Endothelial cell of umbilical vein (primary cell): ENCODE measurements around the gene SEC11A. TPM values are rescaled to one million over a fixed set of nuclear protein-coding genes. Genes with fewer than 3 reads are reported as not detected.

ENCODE experiments used
- BruUV-seq: library from RNA; stranded (reverse); fragments of 400-500 nt; replicated peaks from 2 replicates; lab custom pipeline; 2021; lab: Mats Ljungman, UMichigan
- CTCF ChIA-PET: fragments of 300-600, 350-600 bp; sonication (Branson Sonifier 250); formaldehyde crosslinking; loops from one replicate; lab custom pipeline; 2021; ENCODE audit warnings: antibody characterized with exemption, inconsistent platforms; lab: Charles Lee
- POLR2A ChIA-PET: fragments of 300-600, 350-600 bp; sonication (Branson Sonifier 250); formaldehyde crosslinking; loops from one replicate; lab custom pipeline; 2021; ENCODE audit warnings: antibody characterized with exemption, inconsistent platforms; lab: Charles Lee
- DNase-seq: peaks from one replicate; pipeline ENCODE4 v3.0.0-alpha.2; 2011; ENCODE audit warnings: low read depth, low spot score
- FAIRE-seq: peaks from 2 replicates; lab custom pipeline; 2011; peaks lifted over from hg19 to GRCh38; lab: Jason Lieb, UNC
- H2AFZ ChIP-seq: 2 replicates; pipeline ENCODE4 v1.6.0; 2012; ENCODE audit warnings: low read depth, low read length, control low read depth, inconsistent platforms
- H3K27ac ChIP-seq: 2 replicates; pipeline ENCODE4 v1.5.1; 2011; ENCODE audit warnings: low read depth, mild to moderate bottlenecking, control low read depth, low read length, moderate library complexity; ENCODE audit not compliant: insufficient read depth
- H3K27me3 ChIP-seq, 2 experiments: 2 replicates each; pipeline versions ENCODE4 v1.6.0 to v1.6.1; 2011; ENCODE audit warnings: low read length in 2 of 2, mixed read lengths in 1 of 2; ENCODE audit not compliant: control insufficient read depth in 2 of 2, insufficient read depth in 2 of 2
- H3K36me3 ChIP-seq, 2 experiments: 2 replicates in 1 of 2; 3 replicates in 1 of 2; pipeline ENCODE4 v1.5.1; 2011; ENCODE audit warnings: low read length in 2 of 2, mild to moderate bottlenecking in 1 of 2, moderate library complexity in 1 of 2; ENCODE audit not compliant: control insufficient read depth in 2 of 2, insufficient read depth in 2 of 2; ENCODE audit errors: extremely low read depth in 1 of 2
- H3K4me1 ChIP-seq: 3 replicates; pipeline ENCODE4 v1.5.1; 2011; ENCODE audit warnings: mild to moderate bottlenecking, low read length; ENCODE audit not compliant: control insufficient read depth, insufficient read depth; ENCODE audit errors: extremely low read depth
- H3K4me2 ChIP-seq: 2 replicates; pipeline ENCODE4 v1.6.1; 2011; ENCODE audit warnings: low read length, control low read depth, mixed read lengths; ENCODE audit not compliant: insufficient read depth
- H3K4me3 ChIP-seq, 3 experiments: fragments of 200-600 bp in 1 of 3; sonication (generic), shearing (Covaris generic) in 1 of 3; replicated peaks in 1 of 3; 2 replicates each; pipeline ENCODE4 v1.5.1; 2011 to 2016; ENCODE audit warnings: control low read depth in 3 of 3, low read length in 3 of 3, mild to moderate bottlenecking in 2 of 3, inconsistent platforms in 1 of 3, low read depth in 1 of 3, moderate library complexity in 1 of 3; ENCODE audit not compliant: insufficient read depth in 1 of 3
- H3K79me2 ChIP-seq: 2 replicates; pipeline ENCODE4 v1.6.0; 2012; ENCODE audit warnings: low read length, inconsistent platforms; ENCODE audit not compliant: control insufficient read depth, insufficient read depth
- H3K9ac ChIP-seq: replicated peaks from 2 replicates; pipeline ENCODE3; 2011; ENCODE audit warnings: low read length, control low read depth; ENCODE audit not compliant: insufficient read depth; ENCODE audit errors: extremely low read depth
- H3K9me1 ChIP-seq: replicated peaks from 3 replicates; pipeline ENCODE4 v1.6.0; 2011; ENCODE audit warnings: mild to moderate bottlenecking, low read length; ENCODE audit not compliant: control insufficient read depth, insufficient read depth; ENCODE audit errors: extremely low read depth
- H3K9me3 ChIP-seq: replicated peaks from 2 replicates; pipeline ENCODE4 v1.5.1; 2012; ENCODE audit warnings: low read length, inconsistent platforms; ENCODE audit not compliant: control insufficient read depth, insufficient read depth
- H4K20me1 ChIP-seq: replicated peaks from 2 replicates; pipeline ENCODE3; 2011; ENCODE audit warnings: mild to moderate bottlenecking, low read length; ENCODE audit not compliant: control insufficient read depth, insufficient read depth; ENCODE audit errors: extremely low read depth
- CTCF ChIP-seq, 2 donors: IDR thresholded peaks; 1 replicate in 1 of 2; 2 replicates in 1 of 2; pipeline ENCODE4 v1.5.1; 2011; ENCODE audit warnings: low read length in 2 of 2, mild to moderate bottlenecking in 2 of 2, moderate library complexity in 2 of 2, control low read depth in 1 of 2, inconsistent platforms in 1 of 2, low read depth in 1 of 2; ENCODE audit not compliant: insufficient read depth in 1 of 2; ENCODE audit errors: extremely low read depth in 1 of 2
- EZH2 ChIP-seq: IDR thresholded peaks from 2 replicates; pipeline ENCODE4 v1.6.1; 2012; ENCODE audit warnings: borderline replicate concordance, low read depth, mild to moderate bottlenecking, moderate library complexity, low read length, inconsistent platforms; ENCODE audit not compliant: severe bottlenecking
- FOS ChIP-seq: IDR thresholded peaks from 2 replicates; pipeline ENCODE4 v1.6.1; 2011; ENCODE audit warnings: mild to moderate bottlenecking, low read length, moderate library complexity, borderline replicate concordance; ENCODE audit not compliant: insufficient read depth
- GATA2 ChIP-seq: IDR thresholded peaks from 2 replicates; pipeline ENCODE4 v1.7.0; 2011; ENCODE audit warnings: low read depth, mild to moderate bottlenecking, moderate library complexity, mixed read lengths, low read length; ENCODE audit not compliant: insufficient read length, insufficient read depth
- JUN ChIP-seq: IDR thresholded peaks from 2 replicates; pipeline ENCODE4 v1.6.1; 2011; ENCODE audit warnings: borderline replicate concordance, low read depth; ENCODE audit not compliant: insufficient read length, insufficient read depth
- MAX ChIP-seq: IDR thresholded peaks from 2 replicates; pipeline ENCODE4 v1.6.1; 2011; ENCODE audit not compliant: insufficient read depth, insufficient read length
- MYC ChIP-seq: IDR thresholded peaks from one replicate; pipeline ENCODE4 v1.6.1; 2011; ENCODE audit warnings: mild to moderate bottlenecking, low read depth, low read length
- POLR2A ChIP-seq: IDR thresholded peaks from 2 replicates; pipeline ENCODE4 v1.6.1; 2012; ENCODE audit warnings: low read depth, mild to moderate bottlenecking, control low read depth, low read length
- POLR2AphosphoS5 ChIP-seq: IDR thresholded peaks from 2 replicates; pipeline ENCODE4 v1.6.1; 2012; ENCODE audit warnings: low read depth, mild to moderate bottlenecking, control low read depth, low read length, moderate library complexity; ENCODE audit not compliant: insufficient read depth
- dilution Hi-C: fragments of 300-500 bp; cut with MboI; formaldehyde crosslinking; loops from one replicate; pipeline ENCODE4 v1.15.0; 2019; ENCODE audit warnings: low sequenced_read_pairs; ENCODE audit not compliant: extremely low pct_ligation_motif_present
- intact Hi-C: fragments of 100-400 bp; cut with micrococcal nuclease; formaldehyde crosslinking; loops from one replicate; pipeline ENCODE4 v1.10.0; 2022
- polyA plus RNA-seq, 4 experiments: library from polyadenylated mRNA; depleted of rRNA in 3 of 4; stranded (reverse) in 3 of 4; unstranded in 1 of 4; fragments of >200 nt; gene quantifications; 2 replicates each; pipeline versions ENCODE4 v1.2.1 to v1.2.3, GENCODE V29; 2011 to 2012; ENCODE audit warnings: missing spikeins in 1 of 4
- total RNA-seq: library from RNA; stranded (reverse); gene quantifications from 2 replicates; pipeline ENCODE4 v1.2.3, GENCODE V29; 2021

SEC11A gene
- total and polyA plus RNA-seq, 2 donors (not counting 3 experiments of a cell fraction or from before 2014, with no cell fraction given): 189 to 204 TPM

- ChIA-PET CTCF (interaction anchor here (1.0 to 2.1 kb wide), 5 partner anchors 11 to 213 kb away, joined by 3 to 5 read pairs (median 3); partner anchors contain the start of gene WDR73), POLR2A (no interaction called here)
- Histone ChIP-seq H3K4me2 (peak overlapping the region; percentile 99), H3K79me2 (peaks cover 56% of the 10 kb centered on the region), H3K9me1 (no peaks in the 10 kb centered on the region), H3K4me1 (peaks cover 22% of the 10 kb centered on the region), H3K27ac (peak overlapping the region; percentile 56), H3K4me3 (peak overlapping the region; percentile 55 to 95 (median 85)), H3K36me3 (peaks cover 0 to 3% of the 10 kb centered on the region in 2 experiments), H3K9ac (peak overlapping the region; percentile 87), H3K27me3 (no peaks in the 10 kb centered on the region), H2AFZ (no peak overlapping the region), H3K9me3 (no peaks in the 10 kb centered on the region), H4K20me1 (no peaks in the 10 kb centered on the region)
- FAIRE-seq (no peak), DNase-seq (no peak)
- no peak for TF ChIP-seq JUN
- no peak for TF ChIP-seq POLR2AphosphoS5
- no peak for TF ChIP-seq MYC
- dilution Hi-C loops (no loop called here), intact Hi-C loops (no loop called here)
- BruUV-seq: no TSS peak
Measured at GRCh38 chr15:84714821-84715220, 1.1 kb downstream of the SEC11A start.

GRCh38 chr15:84714372-84714771 is 1.6 kb downstream of the SEC11A start:
- Histone ChIP-seq H3K9me1 (no peaks in the 10 kb centered on the region), H4K20me1 (no peaks in the 10 kb centered on the region), H3K27me3 (no peaks in the 10 kb centered on the region), H3K4me2 (peak overlapping the region; percentile 99), H3K36me3 (peaks cover 0 to 3% of the 10 kb centered on the region in 2 experiments), H3K27ac (no peak overlapping the region), H2AFZ (no peak overlapping the region), H3K4me3 (peak overlapping the region in 1 of 3 experiments; percentile 85), H3K9me3 (no peaks in the 10 kb centered on the region), H3K79me2 (peaks cover 60% of the 10 kb centered on the region), H3K9ac (peak overlapping the region; percentile 87), H3K4me1 (peaks cover 22% of the 10 kb centered on the region)
- ChIA-PET CTCF (interaction anchor here (0.6 to 1.6 kb wide), 6 partner anchors 10 to 214 kb away, joined by 3 to 4 read pairs (median 3); partner anchors contain the start of gene WDR73), POLR2A (no interaction called here)
- DNase-seq (no peak), FAIRE-seq (no peak)
- BruUV-seq: no TSS peak
- intact Hi-C loops (no loop called here), dilution Hi-C loops (no loop called here)
- TF ChIP-seq GATA2 (no peak), EZH2 (no peak), POLR2AphosphoS5 (no peak), FOS (no peak), CTCF (IDR thresholded peaks at IDR 0.05; ENCODE audit: extremely low read depth in 1 of 2, insufficient read depth in 1 of 2, low read depth in 1 of 2, low read length in 2 of 2) (no peak), MYC (no peak), JUN (no peak), MAX (no peak), POLR2A (no peak)
